HCT116 (cell line): ENCODE measurements around the gene IGFN1. TPM values are rescaled to one million over a fixed set of nuclear protein-coding genes. Genes with fewer than 3 reads are reported as not detected.

Experiments used
- ATAC-seq: fragments of 200-7000 bp; cut with Tn5 transposase; 2 replicates; pipeline ENCODE4 v1.9.1; 2020; ENCODE audit warnings: mild to moderate bottlenecking, moderate library complexity
- BruUV-seq: library from RNA; stranded (reverse); fragments of 400-500 nt; replicated peaks from 2 replicates; lab custom pipeline; 2021; lab: Mats Ljungman, UMichigan
- CTCF ChIA-PET: fragments of 300-600 bp; sonication (Branson Sonifier 250); formaldehyde crosslinking; loops from one replicate; lab custom pipeline; 2021; ENCODE audit warnings: antibody characterized with exemption; lab: Charles Lee
- POLR2A ChIA-PET: fragments of 300-600, 350-600 bp; sonication (Branson Sonifier 250); formaldehyde crosslinking; loops from one replicate; lab custom pipeline; 2021; ENCODE audit warnings: antibody characterized with exemption; lab: Charles Lee
- RAD21 ChIA-PET, 2 experiments: fragments of 300-600 bp; sonication (Branson Sonifier 250); formaldehyde crosslinking; loops; one replicate each; lab custom pipeline; 2023; ENCODE audit warnings: low total read pairs in 2 of 2; ENCODE audit not compliant: uncharacterized antibody in 2 of 2, unreplicated experiment in 2 of 2, low non-redundant PET in 1 of 2; lab: Charles Lee
- DNase-seq: peaks from one replicate; pipeline ENCODE4 v3.0.0-alpha.2; 2010; ENCODE audit warnings: low read depth, low spot score
- H2AFZ ChIP-seq: fragments of 200-600 bp; shearing (Covaris generic), sonication (generic); 2 replicates; pipeline ENCODE4 v1.6.1; 2017; ENCODE audit warnings: low read depth, mixed run types, mixed read lengths, antibody characterized with exemption, low read length; ENCODE audit not compliant: poor library complexity, severe bottlenecking
- H3K27ac ChIP-seq: 2 replicates; pipeline ENCODE4 v1.5.1; 2012; ENCODE audit warnings: low read depth, low read length
- H3K27me3 ChIP-seq: fragments of 200-600 bp; sonication (generic); 2 replicates; pipeline ENCODE4 v1.6.1; 2016; ENCODE audit warnings: mixed run types, low read length, mixed read lengths; ENCODE audit not compliant: insufficient read depth
- H3K36me3 ChIP-seq, 2 experiments: fragments of 200-500 bp in 1 of 2; fragments of 200-600 bp in 1 of 2; sonication (Bioruptor generic) in 1 of 2; sonication (generic) in 1 of 2; 2 replicates each; pipeline versions ENCODE4 v1.5.1 to v1.6.1; 2014 to 2016; ENCODE audit warnings: low read length in 2 of 2, inconsistent platforms in 1 of 2, mixed read lengths in 1 of 2, mixed run types in 1 of 2; ENCODE audit not compliant: insufficient read depth in 2 of 2, control insufficient read depth in 1 of 2
- H3K4me1 ChIP-seq, 2 experiments: fragments of 200-600 bp in 1 of 2; sonication (generic) in 1 of 2; 2 replicates each; pipeline versions ENCODE4 v1.5.1 to v1.6.1; 2012 to 2017; ENCODE audit warnings: low read length in 2 of 2, inconsistent platforms in 1 of 2, mild to moderate bottlenecking in 1 of 2, mixed read lengths in 1 of 2, mixed run types in 1 of 2, moderate library complexity in 1 of 2; ENCODE audit not compliant: insufficient read depth in 2 of 2, control insufficient read depth in 1 of 2
- H3K4me2 ChIP-seq: fragments of 200-600 bp; sonication (generic); 2 replicates; pipeline ENCODE4 v1.6.1; 2017; ENCODE audit warnings: mixed run types, low read length, mixed read lengths
- H3K4me3 ChIP-seq, 2 experiments: fragments of 200-600 bp in 1 of 2; sonication (generic) in 1 of 2; replicated peaks in 1 of 2; 2 replicates each; pipeline ENCODE4 v1.5.1; 2011 to 2016; ENCODE audit warnings: low read length in 2 of 2, control low read depth in 1 of 2, low read depth in 1 of 2, mild to moderate bottlenecking in 1 of 2, mixed read lengths in 1 of 2, mixed run types in 1 of 2
- H3K79me2 ChIP-seq: fragments of 200-600 bp; sonication (generic); 2 replicates; pipeline ENCODE4 v1.6.1; 2017; ENCODE audit warnings: mild to moderate bottlenecking, mixed run types, low read length, moderate library complexity, mixed read lengths; ENCODE audit not compliant: insufficient read depth
- H3K9ac ChIP-seq: fragments of 200-600 bp; sonication (generic); 2 replicates; pipeline ENCODE4 v1.6.1; 2016; ENCODE audit warnings: low read length, mixed read lengths
- H3K9me2 ChIP-seq: fragments of 200-600 bp; sonication (generic), shearing (Covaris generic); 2 replicates; pipeline ENCODE4 v1.6.1; 2017; ENCODE audit warnings: mixed run types, mild to moderate bottlenecking, moderate library complexity; ENCODE audit not compliant: insufficient read depth
- H3K9me3 ChIP-seq, 2 experiments: fragments of 200-500 bp in 1 of 2; fragments of 200-600 bp in 1 of 2; sonication (Bioruptor generic) in 1 of 2; sonication (generic) in 1 of 2; 2 replicates each; pipeline ENCODE4 v1.6.1; 2014 to 2017; ENCODE audit warnings: low read length in 2 of 2, mixed read lengths in 2 of 2, inconsistent platforms in 1 of 2, low read depth in 1 of 2, mild to moderate bottlenecking in 1 of 2, mixed run types in 1 of 2, moderate library complexity in 1 of 2; ENCODE audit not compliant: control insufficient read depth in 1 of 2, insufficient read depth in 1 of 2
- H4K20me1 ChIP-seq: fragments of 200-600 bp; sonication (generic), shearing (Covaris generic); 2 replicates; pipeline ENCODE4 v1.6.1; 2017; ENCODE audit warnings: mixed run types, mild to moderate bottlenecking, moderate library complexity; ENCODE audit not compliant: insufficient read depth
- ATF3 ChIP-seq: IDR thresholded peaks from 2 replicates; pipeline ENCODE4 v1.6.1; 2012
- CBX3 ChIP-seq: IDR thresholded peaks from 2 replicates; pipeline ENCODE4 v1.6.1; 2012; ENCODE audit warnings: low read depth
- CEBPB ChIP-seq: IDR thresholded peaks from 2 replicates; pipeline ENCODE4 v1.6.1; 2012; ENCODE audit warnings: low read depth
- CTCF ChIP-seq, 3 experiments: fragments of 200-600 bp in 1 of 3; sonication (generic) in 1 of 3; IDR thresholded peaks in 2 of 3; conservative IDR thresholded peaks in 1 of 3; 2 replicates each; pipeline ENCODE4 v1.5.1; 2012 to 2017; ENCODE audit warnings: low read depth in 2 of 3, low read length in 2 of 3, antibody characterized with exemption in 1 of 3, borderline replicate concordance in 1 of 3, control low read depth in 1 of 3, mild to moderate bottlenecking in 1 of 3, mixed read lengths in 1 of 3, mixed run types in 1 of 3, moderate library complexity in 1 of 3; ENCODE audit not compliant: insufficient read depth in 1 of 3
- EZH2 ChIP-seq: fragments of 200-600 bp; sonication (generic); IDR thresholded peaks from 2 replicates; pipeline ENCODE4 v1.6.1; 2017; ENCODE audit warnings: antibody characterized with exemption, mixed run types
- EZH2phosphoT487 ChIP-seq: fragments of 200-600 bp; IDR thresholded peaks from 2 replicates; pipeline ENCODE4 v1.6.1; 2018; ENCODE audit warnings: antibody characterized with exemption, borderline replicate concordance
- FOSL1 ChIP-seq: IDR thresholded peaks from 2 replicates; pipeline ENCODE4 v1.6.1; 2012; ENCODE audit warnings: low read depth
- RAD21 ChIP-seq: IDR thresholded peaks from 2 replicates; pipeline ENCODE4 v1.6.1; 2012; ENCODE audit warnings: low read depth, mild to moderate bottlenecking
- REST ChIP-seq: IDR thresholded peaks from 2 replicates; pipeline ENCODE4 v1.6.1; 2012; ENCODE audit warnings: low read depth
- SIN3A ChIP-seq: IDR thresholded peaks from 2 replicates; pipeline ENCODE4 v1.6.1; 2012; ENCODE audit warnings: low read depth
- SP1 ChIP-seq: IDR thresholded peaks from 2 replicates; pipeline ENCODE4 v1.6.1; 2012; ENCODE audit warnings: low read depth
- ZFX ChIP-seq: fragments of 450-650 bp; IDR thresholded peaks from 2 replicates; pipeline ENCODE4 v1.6.1; 2017
- intact Hi-C: fragments of 100-400 bp; cut with micrococcal nuclease; formaldehyde crosslinking; loops from 2 replicates; pipeline ENCODE4 v1.10.0; 2022
- total RNA-seq: library from RNA; stranded (reverse); gene quantifications from one replicate; pipeline ENCODE4 v1.2.1, GENCODE V29; 2021; ENCODE audit not compliant: unreplicated experiment
- TF ChIP-seq, protein P1 (sequence below): IDR thresholded peaks from 2 replicates; pipeline ENCODE4 v1.6.1; 2011; ENCODE audit warnings: mild to moderate bottlenecking, low read length, moderate library complexity; ENCODE audit not compliant: insufficient replicate concordance; ENCODE audit errors: extremely low read depth

IGFN1 gene
- total RNA-seq, 1 experiment from 2014 or later = not detected

GRCh38 chr1:201140941-201141260 lies 49.7 kb upstream of the IGFN1 start:
- no peak overlapping the region for H3K4me2 ChIP-seq
- no peaks in the 10 kb centered on the region for H3K27me3 ChIP-seq
- POLR2A ChIA-PET = no interaction called here
- DNase-seq (no peak), ATAC-seq (no peak)
- no peak overlapping the region for H3K27ac ChIP-seq
- no peaks in the 10 kb centered on the region for H3K9me3 ChIP-seq
- no peak overlapping the region for H3K9ac ChIP-seq
- RAD21 ChIA-PET = no interaction called here
- TF ChIP-seq FOSL1 (no peak), ATF3 (no peak), REST (no peak), RAD21 (no peak), EZH2 (no peak), SP1 (no peak), SIN3A (no peak), CTCF (IDR thresholded peaks at IDR 0.05 in 2 of 3, conservative IDR thresholded peaks at IDR 0.05 in 1 of 3; ENCODE audit: borderline replicate concordance in 1 of 3, insufficient read depth in 1 of 3, low read depth in 2 of 3, low read length in 2 of 3) (no peak), CEBPB (no peak), ZFX (no peak), CBX3 (no peak), EZH2phosphoT487 (no peak)
- TF ChIP-seq, protein P1, sequence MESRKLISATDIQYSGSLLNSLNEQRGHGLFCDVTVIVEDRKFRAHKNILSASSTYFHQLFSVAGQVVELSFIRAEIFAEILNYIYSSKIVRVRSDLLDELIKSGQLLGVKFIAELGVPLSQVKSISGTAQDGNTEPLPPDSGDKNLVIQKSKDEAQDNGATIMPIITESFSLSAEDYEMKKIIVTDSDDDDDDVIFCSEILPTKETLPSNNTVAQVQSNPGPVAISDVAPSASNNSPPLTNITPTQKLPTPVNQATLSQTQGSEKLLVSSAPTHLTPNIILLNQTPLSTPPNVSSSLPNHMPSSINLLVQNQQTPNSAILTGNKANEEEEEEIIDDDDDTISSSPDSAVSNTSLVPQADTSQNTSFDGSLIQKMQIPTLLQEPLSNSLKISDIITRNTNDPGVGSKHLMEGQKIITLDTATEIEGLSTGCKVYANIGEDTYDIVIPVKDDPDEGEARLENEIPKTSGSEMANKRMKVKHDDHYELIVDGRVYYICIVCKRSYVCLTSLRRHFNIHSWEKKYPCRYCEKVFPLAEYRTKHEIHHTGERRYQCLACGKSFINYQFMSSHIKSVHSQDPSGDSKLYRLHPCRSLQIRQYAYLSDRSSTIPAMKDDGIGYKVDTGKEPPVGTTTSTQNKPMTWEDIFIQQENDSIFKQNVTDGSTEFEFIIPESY = no peak
- intact Hi-C loops = no loop called here
- H3K4me3 ChIP-seq = no peak overlapping the region
- H3K9me2 ChIP-seq = no peaks in the 10 kb centered on the region
- H3K4me1 ChIP-seq = no peaks in the 10 kb centered on the region
- CTCF ChIA-PET = no interaction called here
- H3K79me2 ChIP-seq = no peaks in the 10 kb centered on the region
- H3K36me3 ChIP-seq = peaks cover 21 to 30% of the 10 kb centered on the region in 2 experiments
- no TSS peak for BruUV-seq
- H4K20me1 ChIP-seq = no peaks in the 10 kb centered on the region
- H2AFZ ChIP-seq = no peak overlapping the region
